Astrocyte (in vitro differentiated cells and primary cell): Measurements from ENCODE around the gene IL16.

ENCODE experiments used
- EZH2 ChIP-seq: IDR thresholded peaks from 2 replicates; pipeline ENCODE4 v1.6.1; 2012; ENCODE audit warnings: mild to moderate bottlenecking, low read length, inconsistent platforms; ENCODE audit not compliant: insufficient read depth
- TF ChIP-seq, protein P1 (sequence below): IDR thresholded peaks from 2 replicates; pipeline ENCODE4 v1.5.1; 2011; ENCODE audit warnings: low read depth, mild to moderate bottlenecking, inconsistent platforms, low read length, moderate library complexity; ENCODE audit not compliant: insufficient read depth

- TF ChIP-seq, protein P1, sequence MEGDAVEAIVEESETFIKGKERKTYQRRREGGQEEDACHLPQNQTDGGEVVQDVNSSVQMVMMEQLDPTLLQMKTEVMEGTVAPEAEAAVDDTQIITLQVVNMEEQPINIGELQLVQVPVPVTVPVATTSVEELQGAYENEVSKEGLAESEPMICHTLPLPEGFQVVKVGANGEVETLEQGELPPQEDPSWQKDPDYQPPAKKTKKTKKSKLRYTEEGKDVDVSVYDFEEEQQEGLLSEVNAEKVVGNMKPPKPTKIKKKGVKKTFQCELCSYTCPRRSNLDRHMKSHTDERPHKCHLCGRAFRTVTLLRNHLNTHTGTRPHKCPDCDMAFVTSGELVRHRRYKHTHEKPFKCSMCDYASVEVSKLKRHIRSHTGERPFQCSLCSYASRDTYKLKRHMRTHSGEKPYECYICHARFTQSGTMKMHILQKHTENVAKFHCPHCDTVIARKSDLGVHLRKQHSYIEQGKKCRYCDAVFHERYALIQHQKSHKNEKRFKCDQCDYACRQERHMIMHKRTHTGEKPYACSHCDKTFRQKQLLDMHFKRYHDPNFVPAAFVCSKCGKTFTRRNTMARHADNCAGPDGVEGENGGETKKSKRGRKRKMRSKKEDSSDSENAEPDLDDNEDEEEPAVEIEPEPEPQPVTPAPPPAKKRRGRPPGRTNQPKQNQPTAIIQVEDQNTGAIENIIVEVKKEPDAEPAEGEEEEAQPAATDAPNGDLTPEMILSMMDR: no peak
- no peak for TF ChIP-seq EZH2
These were observed 117.0 kb downstream of the IL16 start for GRCh38 chr15:81313686-81314085.
